GM19240 (cell line): ENCODE data around the gene TTC27.
"Not testable (repeated sequence)": the region's sequence is repeated elsewhere in the genome, so short reads cannot be mapped to it uniquely, and the experiment has no call there.

Source experiments
- DNase-seq: peaks from one replicate; pipeline ENCODE4 v3.0.0; 2011; ENCODE audit warnings: low spot score; ENCODE audit not compliant: insufficient read length

The TTC27 gene

DNA sequence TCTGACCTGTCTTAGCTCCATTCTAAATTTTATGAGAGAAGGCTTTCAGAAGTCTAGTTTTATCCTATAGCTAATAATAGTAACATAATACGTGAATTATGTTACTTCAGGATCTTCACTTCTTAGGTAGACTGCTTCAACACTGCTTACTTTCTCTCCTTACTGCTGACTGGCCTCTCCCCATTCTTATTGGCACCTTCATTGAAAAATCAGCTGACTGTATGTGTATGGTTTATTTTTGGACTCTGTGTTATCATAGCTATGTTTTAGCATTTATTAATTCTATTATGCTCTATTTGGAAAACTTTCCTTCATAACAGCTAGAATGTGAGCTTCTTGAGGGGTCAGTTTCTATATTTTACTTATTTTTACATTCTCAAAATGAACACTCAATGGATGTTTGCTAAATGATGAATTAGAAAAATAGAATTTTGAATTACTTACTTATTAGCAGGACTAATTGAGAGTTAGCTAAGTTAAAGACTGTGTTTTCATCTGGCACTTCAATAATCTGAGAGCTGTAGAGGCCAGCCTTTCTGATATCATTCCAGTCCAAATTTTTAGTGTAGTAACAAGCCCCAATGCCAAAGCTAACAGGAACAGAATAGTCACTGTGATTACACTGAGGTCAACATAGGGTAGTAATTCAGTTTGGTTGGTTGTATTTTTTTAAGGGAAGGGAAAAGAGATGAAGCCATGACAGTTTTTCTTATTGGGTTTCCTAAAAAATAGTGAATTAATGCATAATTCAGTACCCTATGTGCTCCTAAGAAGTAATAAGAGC, 92.3 kb downstream of the TTC27 start:
- no peak for DNase-seq

DNA sequence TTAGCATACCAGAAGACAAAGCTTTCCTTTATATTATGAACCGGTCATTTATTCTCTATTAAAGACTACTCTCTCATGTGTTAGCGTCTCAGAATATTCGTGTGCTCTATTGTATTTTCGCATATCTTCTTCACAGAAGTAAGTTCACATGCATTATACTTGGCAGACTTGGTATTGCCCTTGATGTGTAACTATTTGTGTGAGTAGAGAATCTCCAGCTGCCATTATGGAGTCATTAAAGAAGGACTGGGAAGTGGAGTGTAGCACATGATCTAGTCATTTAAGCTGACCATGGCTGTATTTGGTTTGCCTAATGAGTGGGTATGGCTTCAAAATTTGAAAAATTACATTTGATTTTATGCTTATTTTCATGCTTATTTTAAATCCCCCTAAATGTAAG, 92.9 kb downstream of the TTC27 start:
- no peak for DNase-seq

DNA sequence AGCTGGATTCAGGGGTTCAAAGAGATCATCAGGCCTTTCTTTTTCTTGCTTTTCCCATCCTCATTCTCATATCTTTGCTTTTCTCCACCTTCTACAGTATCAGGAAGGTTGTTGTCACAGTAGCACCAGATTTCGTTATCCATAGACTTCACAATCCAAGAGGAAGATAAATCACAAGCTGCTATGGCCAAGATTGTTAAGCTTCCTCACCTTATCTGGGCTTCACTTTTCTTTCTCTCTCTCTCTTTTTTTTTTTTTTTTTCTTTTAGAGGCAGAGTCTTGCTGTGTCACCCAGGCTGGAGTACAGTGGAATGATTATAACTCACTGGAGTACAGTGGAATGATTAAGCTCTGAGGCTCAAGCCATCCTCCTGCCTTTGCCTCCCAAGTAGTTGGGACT, 93.5 kb downstream of the TTC27 start:
- DNase-seq: no peak

DNA sequence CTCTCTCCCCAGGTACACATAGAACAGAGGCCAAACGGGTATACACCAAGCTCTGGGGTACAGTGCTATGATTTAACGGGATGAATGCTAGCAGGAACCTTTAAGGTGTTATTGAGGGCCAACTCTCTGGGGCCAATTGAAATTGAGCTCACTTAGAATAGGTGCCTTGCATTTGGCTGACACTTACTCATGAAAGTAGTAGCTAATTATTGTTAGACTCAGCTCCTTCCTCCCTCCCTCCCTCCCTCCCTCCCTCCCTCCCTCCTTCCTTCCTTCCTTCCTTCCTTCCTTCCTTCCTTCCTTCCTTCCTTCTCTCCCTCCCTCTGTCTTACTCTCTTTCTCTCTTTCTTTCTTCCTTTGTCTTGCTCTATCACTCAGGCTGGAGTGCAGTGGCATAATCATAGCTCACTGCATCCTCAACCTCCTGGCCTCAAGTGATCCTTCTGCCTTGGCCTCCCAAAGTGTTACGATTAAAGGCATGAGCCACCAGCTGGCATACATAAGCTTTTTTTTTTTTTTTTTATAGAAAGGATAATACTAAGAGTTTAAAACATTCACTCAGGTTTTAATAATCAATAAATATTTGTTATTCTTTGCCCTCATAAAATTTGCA, 95.7 kb downstream of the TTC27 start:
- DNase-seq: no peak

DNA sequence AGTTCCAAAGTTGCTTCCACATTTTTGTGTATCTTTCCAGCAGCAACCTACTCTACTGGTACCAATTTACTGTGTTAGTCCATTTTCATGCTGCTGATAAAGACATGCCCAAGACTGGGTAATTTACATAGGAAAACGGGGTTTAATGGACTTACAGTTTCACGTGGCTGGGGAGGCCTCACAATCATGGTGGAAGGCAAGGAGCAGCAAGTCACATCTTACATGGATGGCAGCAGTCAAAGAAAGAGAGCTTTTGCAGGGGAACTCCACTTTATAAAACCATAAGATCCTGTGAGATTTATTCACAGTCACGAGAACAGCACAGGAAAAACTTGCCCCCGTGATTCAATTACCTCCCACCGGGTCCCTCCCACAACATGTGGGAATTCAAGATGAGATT, 98.8 kb downstream of the TTC27 start:
- not testable (repeated sequence) for DNase-seq

DNA sequence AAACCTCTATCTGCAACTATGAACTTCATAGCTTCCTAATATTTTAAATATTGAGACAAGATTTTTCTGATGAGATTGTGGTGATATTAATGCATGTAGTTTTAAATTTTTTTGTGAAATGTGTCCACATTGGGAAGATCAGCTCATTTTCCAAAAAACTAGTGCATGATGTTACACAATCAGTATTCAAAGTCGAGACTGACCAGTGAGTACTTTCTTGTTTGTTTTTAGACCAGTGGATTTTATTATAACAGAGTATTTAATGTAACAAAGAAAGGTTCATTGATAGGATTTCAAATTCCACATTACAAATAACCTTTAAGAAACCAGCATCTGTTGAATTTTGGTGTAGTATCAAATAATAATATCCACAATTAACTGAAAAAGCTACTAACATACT, 99.3 kb downstream of the TTC27 start:
- DNase-seq: no peak

DNA sequence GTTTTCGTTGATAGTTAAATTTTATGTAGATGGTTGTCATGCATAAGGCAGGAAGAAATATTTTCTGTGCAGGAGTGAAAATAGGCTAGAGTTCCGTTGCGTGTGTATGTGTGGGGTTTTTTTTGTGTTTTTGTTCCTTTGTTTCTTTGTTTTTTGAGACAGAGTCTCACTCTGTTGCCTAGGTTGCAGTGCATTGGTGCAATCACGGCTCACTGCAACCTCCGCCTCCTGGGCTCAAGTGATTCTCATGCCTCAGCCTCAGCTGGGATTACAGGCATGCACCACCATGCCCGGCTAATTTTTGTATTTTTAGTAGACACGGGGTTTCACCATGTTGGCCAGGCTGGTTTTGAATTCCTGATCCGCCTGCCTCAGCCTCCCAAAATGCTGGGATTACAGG, 103.1 kb downstream of the TTC27 start:
- not testable (repeated sequence) for DNase-seq

DNA sequence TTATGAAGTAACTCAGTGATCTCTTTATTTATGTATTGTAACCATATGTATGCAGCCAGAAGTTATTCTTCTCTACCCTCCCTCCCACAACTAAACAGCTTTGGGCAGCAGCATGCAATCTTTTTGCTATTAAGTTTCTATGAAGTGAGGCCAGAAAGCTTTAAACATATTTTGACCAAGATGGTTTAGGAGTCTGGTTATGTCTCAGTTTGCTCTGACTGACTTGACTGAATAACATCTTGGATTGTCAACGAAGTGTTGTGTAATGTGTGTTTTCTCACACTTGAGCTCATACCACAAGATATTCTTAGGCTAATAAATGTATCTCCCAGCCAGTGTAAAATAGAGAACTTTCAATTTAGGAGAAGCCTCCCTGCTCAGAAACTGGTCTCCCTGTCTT, 104.3 kb downstream of the TTC27 start:
- DNase-seq: no peak

DNA sequence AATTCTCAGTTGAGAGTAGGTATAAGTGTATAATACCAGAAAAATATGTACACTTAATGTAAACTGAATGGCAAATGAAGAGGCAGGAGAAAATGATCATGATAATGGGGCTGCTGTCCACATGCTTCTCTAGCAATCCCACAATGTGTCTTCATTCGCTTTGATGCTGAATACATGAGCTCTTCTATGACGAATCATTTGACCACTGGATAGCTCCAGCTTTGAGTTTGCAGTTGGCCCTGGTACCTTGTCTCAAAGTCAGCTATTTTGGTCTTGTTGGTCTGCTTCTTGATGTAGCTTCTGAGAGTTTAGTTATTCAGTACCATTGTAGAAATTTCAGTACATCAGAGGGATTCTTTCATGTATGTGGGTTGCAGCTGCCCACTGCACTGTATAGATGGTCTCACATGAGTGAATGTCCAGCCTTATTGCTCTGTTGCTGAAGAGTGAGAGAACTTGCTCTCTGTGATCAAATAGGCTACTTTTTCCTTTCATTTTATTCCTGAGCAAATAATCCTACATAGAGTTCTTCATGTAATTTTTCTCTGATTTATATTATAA, 105.1 kb downstream of the TTC27 start:
- no peak for DNase-seq

DNA sequence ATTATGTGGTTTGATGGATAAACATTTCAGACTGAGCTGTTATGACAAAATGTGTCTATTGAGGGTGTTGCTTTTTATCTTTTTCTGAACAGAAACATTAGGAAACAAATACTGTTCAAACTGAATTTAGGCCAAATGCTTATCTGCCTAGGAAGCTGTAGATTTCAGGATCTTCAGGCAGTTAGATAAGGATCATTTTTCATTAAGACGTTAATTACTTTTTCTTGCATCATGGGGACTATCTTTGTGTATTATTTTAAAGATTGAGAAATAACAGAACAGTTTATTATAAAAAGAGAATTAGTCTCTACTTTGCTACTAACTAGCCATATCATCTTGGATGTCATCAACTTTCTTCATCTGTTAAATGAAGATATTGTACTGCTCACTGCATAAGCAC, 107.5 kb downstream of the TTC27 start:
- no peak for DNase-seq

DNA sequence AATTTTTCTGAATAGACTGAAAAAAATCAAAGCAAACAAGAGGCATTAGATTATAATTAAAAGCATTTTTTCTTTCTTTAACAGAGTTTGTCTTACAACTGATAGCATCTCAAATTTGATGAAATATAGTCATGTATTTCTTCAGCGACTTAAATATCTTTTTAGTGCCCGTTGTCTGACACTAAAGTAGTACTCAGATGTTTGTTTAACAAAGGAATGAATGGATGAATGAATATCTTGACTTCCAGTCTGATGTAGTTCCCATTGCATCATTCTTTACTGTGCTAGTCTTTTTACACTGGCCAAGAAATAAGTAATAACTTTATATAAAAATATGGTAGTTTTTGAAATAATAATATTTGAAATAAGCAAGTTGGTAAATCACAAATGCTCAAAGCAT, 111.1 kb downstream of the TTC27 start:
- DNase-seq: no peak

DNA sequence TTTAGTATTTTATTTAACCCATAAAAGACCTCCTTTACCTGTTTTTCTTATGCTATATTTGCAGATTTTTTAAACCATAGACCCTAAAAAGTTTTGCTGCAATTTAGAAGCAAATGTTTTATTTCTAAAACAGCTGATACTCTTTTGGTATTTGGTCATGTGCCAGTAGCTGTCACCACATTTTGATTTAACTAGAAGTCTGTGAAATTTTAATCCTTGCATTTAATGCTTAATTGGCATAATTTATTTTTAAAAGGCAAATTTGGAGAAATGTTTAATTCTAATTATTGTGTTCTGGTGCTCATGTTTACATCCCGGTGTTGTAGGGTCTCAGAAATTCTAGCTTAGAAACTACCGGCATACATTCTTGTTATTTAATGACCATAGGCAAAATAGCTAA, 111.8 kb downstream of the TTC27 start:
- no peak for DNase-seq

DNA sequence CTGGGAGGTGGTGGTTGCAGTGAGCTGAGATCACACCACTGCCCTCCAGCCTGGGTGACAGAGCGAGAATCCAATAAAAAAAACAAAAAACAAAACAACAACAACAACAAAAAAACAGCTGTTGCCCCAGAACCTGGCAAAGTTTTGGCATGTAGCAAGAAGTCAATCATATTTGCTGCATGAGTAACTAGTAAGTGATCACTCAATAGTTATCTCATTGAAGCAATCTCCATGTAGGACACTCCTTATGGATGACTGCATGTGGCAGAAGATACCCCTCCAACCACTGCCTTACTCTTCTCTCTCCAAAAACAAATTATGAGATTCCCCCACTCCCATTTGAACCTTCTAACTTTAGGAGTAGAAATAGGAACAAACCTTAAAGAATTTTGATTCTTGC, 113.7 kb downstream of the TTC27 start:
- DNase-seq: no peak

DNA sequence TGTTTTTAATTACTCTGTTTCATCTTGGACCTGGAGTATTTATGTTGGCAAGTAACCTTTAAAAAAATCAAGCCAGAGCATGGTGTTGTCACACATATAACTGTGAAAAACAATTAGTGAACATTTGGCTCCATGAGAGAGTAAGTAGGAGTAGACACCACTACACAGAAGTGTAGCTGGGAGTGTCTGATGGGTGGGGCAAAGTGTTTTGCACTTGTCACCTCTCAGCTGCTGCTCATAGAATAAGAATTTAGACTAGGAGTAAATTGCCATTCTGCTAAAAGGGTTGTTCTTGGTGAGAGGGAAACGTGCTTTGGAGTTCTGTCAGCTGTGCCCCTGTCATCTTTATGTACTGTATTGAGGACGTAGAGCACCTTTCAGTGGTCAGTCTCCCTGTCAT, 114.5 kb downstream of the TTC27 start:
- no peak for DNase-seq

DNA sequence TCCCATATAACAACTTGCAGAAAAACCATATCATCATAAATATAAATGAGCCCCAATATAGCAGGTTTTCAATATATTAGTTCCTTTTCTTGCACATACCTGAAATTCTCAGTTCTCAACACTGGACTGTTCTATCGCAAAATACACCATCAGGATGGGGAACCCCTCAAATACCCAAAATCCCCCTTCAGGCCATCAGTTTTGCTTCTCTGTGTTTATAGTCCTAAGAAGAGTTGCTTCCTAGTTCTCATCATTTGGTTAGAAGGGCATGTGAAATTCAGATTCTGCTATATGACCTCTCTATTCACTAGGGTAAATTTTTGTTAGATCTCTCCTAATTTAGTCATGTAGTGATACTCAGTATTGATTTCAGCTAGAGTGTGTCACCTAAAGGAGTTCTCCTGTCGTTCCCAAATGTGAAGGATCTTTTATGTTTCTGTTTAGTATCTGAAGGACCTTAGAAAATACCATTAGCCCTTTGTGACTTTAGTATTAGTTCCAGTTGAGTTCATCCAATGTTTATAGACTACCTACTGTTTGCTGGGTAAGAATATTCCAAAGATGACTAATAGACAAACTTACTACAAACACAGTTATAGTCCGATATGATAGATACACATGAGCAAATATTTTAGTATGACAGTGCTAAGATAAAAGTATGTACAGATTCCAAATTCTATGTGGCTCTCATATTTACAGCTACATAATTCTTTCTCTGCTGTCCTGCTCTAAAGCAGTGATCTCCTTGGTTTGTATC, 115.8 kb downstream of the TTC27 start:
- peak; percentile 3 for DNase-seq

DNA sequence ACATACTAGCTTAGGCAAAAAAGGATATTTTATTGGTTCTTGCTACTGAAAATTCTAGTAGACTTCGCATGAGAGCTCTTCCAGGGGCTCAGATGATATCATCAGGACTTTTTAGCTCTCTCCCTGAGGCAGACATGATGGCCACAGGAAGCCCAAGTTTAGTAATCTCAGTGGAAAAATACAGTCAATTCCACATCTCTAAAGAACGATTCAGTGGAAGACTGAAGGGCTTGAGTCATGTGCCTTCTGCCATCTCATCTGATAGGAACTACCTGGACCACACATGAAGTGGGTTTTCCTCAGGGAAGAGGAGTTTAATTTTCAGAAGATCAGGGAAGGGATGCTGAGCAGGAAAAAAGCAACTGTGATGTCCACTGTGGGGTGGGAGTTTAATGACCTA, 117.3 kb downstream of the TTC27 start:
- no peak for DNase-seq

DNA sequence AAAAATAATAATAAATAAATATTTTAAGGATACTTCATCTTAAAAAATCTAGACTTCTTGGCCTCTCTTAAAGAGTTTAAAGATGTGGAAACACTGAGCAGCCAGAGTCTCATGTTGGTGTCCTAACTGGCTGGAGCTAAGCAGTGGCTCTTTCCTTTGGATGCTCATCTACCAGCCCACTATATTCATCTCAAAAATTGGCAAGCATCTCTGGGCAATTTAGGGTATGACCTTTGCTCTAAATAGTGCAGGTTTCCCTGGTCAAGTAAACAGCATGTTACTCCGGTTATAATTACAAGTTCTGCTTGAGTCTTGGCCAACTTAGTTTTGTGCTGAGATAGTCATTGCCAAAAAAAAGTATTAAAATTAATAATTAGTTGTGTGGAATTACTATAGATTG, 117.8 kb downstream of the TTC27 start:
- no peak for DNase-seq

DNA sequence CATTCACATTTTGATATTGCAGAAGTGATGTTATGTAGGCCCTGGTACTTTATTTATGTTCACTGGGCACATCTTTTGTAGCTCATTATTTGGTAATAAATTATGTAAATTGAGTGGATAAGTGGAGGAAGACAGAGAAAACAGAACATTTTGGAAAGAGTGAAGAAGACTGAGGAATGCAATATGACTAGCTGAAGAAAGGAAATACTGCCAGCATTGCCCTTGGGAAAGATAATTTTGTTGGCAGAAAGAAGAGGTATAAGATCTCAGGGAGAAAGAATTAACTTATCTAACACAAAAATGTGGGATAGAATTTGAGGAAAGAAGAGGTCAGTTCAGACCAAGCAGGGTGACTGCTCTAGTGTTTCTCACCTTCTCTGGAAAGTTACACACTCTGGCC, 118.8 kb downstream of the TTC27 start:
- no peak for DNase-seq

DNA sequence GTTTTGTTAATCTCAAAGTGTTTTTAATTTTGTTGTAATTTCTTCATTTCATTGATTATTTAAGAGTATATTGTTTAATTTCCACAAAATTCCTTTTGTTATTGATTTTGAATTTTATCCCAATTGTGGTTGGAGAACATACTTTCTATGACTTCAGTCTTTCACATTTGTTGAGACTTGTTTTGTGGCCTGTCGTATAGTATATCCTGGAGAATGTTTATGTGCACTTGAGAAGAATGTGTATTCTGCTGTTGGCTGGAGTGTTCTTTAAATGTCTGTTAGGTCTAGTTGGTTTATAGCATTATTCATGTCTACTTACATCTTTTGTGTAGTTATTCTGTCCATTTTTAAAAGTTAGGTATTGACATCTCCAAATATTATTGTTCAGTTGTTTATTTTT, 120.3 kb downstream of the TTC27 start:
- no peak for DNase-seq

DNA sequence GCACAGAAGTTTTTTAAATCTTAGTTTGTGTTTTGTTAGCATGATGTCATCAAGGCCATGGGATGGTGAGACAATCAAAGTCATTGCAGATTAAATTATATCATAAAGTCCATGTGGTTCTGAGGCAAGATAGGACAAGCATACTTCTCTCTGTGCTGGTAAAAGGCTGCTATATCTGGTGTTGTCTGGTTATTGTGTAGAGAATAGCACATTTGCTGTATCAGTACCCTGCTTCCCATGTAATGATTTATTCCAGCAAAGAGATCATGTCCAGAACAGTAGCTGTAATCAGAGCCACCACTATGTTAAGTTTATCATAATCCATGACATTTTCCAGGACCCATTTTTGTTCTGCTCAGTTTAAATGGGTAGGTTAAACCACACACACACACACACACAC, 123.0 kb downstream of the TTC27 start:
- no peak for DNase-seq

DNA sequence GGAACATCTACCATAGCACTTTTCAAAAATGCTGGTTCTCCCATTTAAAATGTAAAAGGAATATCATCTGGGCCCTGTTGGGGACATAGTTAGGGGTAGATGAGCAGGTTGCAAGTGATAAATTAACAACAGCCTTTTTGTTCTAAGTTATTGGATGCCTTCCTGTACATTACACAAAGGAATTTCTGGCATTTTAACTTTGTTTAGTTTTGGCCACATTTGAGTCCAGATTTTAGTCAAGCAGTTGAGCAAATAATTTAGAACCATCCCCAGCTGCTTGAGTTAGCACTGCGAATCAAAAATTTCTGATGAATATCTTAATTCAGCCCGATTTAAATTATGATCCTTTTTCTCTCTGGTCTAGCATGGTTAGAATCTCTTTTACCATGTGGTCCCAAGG, 124.4 kb downstream of the TTC27 start:
- no peak for DNase-seq

DNA sequence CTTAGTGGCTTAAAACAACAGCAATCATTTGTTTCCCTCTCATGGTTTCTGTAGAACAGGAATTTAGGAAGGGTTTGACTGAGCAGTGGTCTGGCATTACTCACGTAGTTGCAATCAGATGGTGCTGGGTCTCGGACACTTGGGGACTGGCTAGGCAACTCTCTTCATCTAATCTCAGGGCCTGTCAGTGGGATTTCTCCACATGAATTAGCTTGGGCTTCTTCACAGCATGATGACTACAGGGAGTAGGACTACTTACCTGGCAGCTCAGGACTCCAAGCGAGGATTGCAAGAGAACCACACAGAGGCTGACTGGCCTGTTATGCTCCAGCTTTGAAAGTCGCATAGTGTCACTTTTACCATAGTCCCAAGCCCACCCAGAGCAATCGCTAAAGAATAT, 125.1 kb downstream of the TTC27 start:
- no peak for DNase-seq
